Measurements from ENCODE around the gene ADCYAP1R1.

The ADCYAP1R1 gene

DNA sequence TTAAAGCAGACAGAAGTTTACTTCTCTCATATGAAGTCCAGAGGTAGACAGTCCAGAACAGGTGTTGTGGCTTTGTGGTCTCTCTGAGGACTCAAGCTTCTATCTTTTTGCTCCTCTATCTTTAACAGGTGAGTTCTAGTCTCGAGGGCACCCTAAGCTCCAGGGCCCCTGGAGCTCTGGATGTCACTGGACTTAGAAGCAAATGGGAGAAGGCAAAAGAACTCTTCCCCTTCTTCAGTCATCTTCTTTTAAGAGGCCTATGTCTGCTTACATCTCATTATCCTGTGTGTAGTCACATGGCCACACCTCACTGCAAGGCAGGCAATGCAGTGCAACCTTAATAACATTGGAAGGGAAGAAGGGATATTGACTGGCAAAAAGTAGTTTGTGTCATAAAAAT, 61.6 kb downstream of the ADCYAP1R1 start:
- DNase-seq, result no peak
- Histone ChIP-seq H3K36me3 (ENCODE audit: control insufficient read depth, insufficient read depth, low read length) (no peaks in the 10 kb centered on the region), H3K4me1 (ENCODE audit: control insufficient read depth, insufficient read depth, low read length, poor library complexity, severe bottlenecking) (no peaks in the 10 kb centered on the region), H3K27me3 (replicated peaks; ENCODE audit: control insufficient read depth, insufficient read depth, low read length, poor library complexity, severe bottlenecking) (no peaks in the 10 kb centered on the region), H3K27ac (ENCODE audit: insufficient read depth, low read length, poor library complexity, severe bottlenecking) (no peak overlapping the region), H3K4me3 (ENCODE audit: insufficient read depth, low read depth, low read length, poor library complexity, severe bottlenecking) (no peak overlapping the region), H3K9me3 (ENCODE audit: control insufficient read depth, low read length) (no peaks in the 10 kb centered on the region)

DNA sequence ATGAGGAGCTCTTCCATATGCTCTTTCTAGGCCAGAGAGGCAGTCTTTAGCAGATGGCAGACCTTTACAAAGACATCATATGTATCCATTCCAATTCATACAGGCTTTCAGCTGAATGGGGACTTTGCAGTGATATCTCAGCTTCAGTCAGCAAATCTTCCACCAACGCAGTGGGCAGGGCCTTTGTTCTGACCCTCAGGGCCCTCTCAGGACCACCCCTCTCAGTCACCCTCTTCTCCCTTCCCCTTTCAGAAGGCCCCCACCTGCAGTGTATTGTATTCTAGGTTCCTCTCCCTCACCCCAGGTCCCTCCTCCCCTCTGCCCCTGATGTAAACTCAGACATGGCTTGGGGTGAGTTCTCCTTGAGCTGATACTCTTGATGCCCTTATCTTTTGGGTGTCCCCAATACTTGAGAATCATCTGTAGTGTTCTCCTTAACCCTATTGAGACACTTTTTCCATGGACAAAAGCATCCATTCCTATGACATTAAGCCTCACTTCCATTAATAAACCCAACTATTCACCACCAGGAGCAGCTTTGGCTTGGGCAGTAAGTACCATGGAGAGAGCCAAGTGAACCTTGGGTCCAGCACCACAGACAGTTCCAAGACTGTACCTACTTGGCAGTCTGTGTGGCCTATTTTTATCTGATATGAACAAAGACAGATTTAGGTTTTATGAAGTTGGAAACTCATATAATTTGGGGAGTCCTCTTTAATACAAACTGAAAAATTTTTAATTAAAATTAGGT, 62.7 kb downstream of the ADCYAP1R1 start:
- Histone ChIP-seq H3K9me3 (ENCODE audit: control insufficient read depth, low read length) (no peaks in the 10 kb centered on the region), H3K27me3 (replicated peaks; ENCODE audit: control insufficient read depth, insufficient read depth, low read length, poor library complexity, severe bottlenecking) (no peaks in the 10 kb centered on the region), H3K4me3 (ENCODE audit: insufficient read depth, low read depth, low read length, poor library complexity, severe bottlenecking) (no peak overlapping the region), H3K27ac (ENCODE audit: insufficient read depth, low read length, poor library complexity, severe bottlenecking) (no peak overlapping the region), H3K4me1 (ENCODE audit: control insufficient read depth, insufficient read depth, low read length, poor library complexity, severe bottlenecking) (no peaks in the 10 kb centered on the region), H3K36me3 (ENCODE audit: control insufficient read depth, insufficient read depth, low read length) (no peaks in the 10 kb centered on the region)
- no peak for DNase-seq

DNA sequence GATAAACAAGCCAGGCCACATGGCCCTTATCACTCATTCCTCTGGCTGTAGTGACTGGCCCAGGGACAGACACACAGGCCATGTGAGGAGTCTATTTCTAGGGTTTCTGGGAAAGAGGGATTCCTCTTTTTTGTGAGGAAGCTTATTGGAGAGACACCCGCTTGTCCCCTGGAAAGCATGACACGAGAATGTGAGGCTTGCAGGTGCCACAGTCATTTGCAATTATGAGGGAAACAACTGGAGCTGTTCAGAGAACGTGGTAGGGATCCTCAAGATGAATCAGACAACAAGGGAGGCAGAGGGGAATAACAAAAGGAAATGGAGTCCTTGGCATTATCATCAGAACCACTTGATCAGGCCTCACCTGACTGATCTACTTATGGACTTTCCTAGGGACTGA, 64.5 kb downstream of the ADCYAP1R1 start:
- no peak for DNase-seq
- Histone ChIP-seq H3K4me3 (ENCODE audit: insufficient read depth, low read depth, low read length, poor library complexity, severe bottlenecking) (no peak overlapping the region), H3K27ac (ENCODE audit: insufficient read depth, low read length, poor library complexity, severe bottlenecking) (no peak overlapping the region), H3K27me3 (replicated peaks; ENCODE audit: control insufficient read depth, insufficient read depth, low read length, poor library complexity, severe bottlenecking) (no peaks in the 10 kb centered on the region), H3K4me1 (ENCODE audit: control insufficient read depth, insufficient read depth, low read length, poor library complexity, severe bottlenecking) (no peaks in the 10 kb centered on the region), H3K9me3 (ENCODE audit: control insufficient read depth, low read length) (no peaks in the 10 kb centered on the region), H3K36me3 (ENCODE audit: control insufficient read depth, insufficient read depth, low read length) (no peaks in the 10 kb centered on the region)

DNA sequence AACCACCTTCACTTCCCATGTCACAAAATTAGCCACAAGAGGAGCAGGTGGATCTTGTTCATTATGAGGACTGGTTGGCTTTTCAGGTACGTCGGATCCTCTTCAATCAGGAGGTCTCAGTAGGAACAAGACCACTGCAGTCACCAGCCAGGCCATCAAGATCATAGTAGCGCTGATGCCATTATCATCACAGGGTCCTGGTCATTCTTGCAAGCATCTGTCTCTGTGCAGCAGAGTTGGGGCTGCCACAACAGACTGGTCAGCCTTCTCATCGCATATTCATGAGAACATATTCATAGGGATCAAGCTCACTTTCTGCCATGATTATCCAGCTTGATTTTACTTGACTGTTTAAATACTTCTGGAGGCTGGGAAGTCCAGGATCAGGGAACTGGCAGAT, 67.1 kb downstream of the ADCYAP1R1 start:
- H3K27ac ChIP-seq (ENCODE audit: insufficient read depth, low read length, poor library complexity, severe bottlenecking), result no peak overlapping the region
- H3K36me3 ChIP-seq (ENCODE audit: control insufficient read depth, insufficient read depth, low read length), result no peaks in the 10 kb centered on the region
- H3K27me3 ChIP-seq (replicated peaks; ENCODE audit: control insufficient read depth, insufficient read depth, low read length, poor library complexity, severe bottlenecking), result no peaks in the 10 kb centered on the region
- DNase-seq, result no peak
- no peak overlapping the region for H3K4me3 ChIP-seq (ENCODE audit: insufficient read depth, low read depth, low read length, poor library complexity, severe bottlenecking)
- H3K9me3 ChIP-seq (ENCODE audit: control insufficient read depth, low read length), result no peaks in the 10 kb centered on the region
- H3K4me1 ChIP-seq (ENCODE audit: control insufficient read depth, insufficient read depth, low read length, poor library complexity, severe bottlenecking), result no peaks in the 10 kb centered on the region

DNA sequence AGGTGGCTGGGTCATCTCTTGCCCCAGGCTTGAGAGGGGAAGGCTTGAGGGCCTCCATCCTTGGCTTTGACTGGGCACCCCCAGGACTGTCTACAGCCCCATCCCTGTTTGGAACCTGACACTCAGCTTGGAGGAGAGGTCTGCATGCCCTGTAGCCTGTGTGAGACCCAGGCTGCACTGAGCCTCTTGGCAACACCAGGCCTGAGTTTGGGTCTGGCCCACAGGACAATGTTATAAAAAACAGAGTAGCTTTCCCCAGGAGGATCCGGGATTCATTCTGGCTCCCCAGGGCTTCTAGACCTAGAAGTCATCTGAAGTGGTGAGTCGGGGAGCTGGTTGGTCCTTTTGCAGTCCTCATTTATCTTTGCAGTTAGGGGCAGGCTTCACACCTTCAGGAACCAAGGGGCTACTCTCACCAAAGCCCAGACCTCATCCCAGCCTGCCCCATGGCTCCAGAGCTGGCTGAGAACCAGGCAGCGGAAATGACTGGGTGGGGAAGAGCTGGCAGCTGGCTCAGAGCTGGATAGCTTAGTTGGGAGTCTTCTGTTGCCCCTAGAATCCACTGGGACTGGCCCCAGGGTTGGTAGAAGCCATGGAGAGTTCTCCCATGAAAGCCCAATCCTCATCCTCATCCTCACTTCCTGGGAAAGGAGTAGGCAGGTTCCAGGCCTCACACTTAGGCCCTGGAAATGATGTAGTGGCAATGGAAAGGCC, 68.8 kb downstream of the ADCYAP1R1 start:
- H3K36me3 ChIP-seq (ENCODE audit: control insufficient read depth, insufficient read depth, low read length), result no peaks in the 10 kb centered on the region
- no peaks in the 10 kb centered on the region for H3K4me1 ChIP-seq (ENCODE audit: control insufficient read depth, insufficient read depth, low read length, poor library complexity, severe bottlenecking)
- no peaks in the 10 kb centered on the region for H3K27me3 ChIP-seq (replicated peaks; ENCODE audit: control insufficient read depth, insufficient read depth, low read length, poor library complexity, severe bottlenecking)
- H3K9me3 ChIP-seq (ENCODE audit: control insufficient read depth, low read length), result no peaks in the 10 kb centered on the region
- DNase-seq, result no peak
- no peak overlapping the region for H3K27ac ChIP-seq (ENCODE audit: insufficient read depth, low read length, poor library complexity, severe bottlenecking)
- no peak overlapping the region for H3K4me3 ChIP-seq (ENCODE audit: insufficient read depth, low read depth, low read length, poor library complexity, severe bottlenecking)

DNA sequence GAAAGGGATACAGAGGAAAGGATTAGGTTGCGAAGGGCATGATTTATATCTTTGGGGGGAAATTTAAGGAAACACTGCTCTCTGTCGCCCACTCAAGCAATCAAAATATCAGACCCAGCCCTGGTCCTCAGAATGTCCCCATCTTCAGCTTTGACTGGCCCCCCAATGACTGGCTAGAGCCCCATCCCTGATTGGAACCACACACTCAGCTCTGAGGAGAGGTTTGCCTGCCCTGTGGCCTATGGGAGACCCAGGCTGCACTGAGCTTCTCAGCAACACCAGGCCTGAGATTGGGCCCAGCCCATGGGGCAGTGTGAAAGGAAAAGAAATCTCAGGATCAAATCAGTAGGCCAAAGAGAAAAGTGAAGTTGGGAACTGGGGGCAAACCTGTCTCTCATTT, 69.5 kb downstream of the ADCYAP1R1 start:
- Histone ChIP-seq H3K4me1 (ENCODE audit: control insufficient read depth, insufficient read depth, low read length, poor library complexity, severe bottlenecking) (no peaks in the 10 kb centered on the region), H3K9me3 (ENCODE audit: control insufficient read depth, low read length) (no peaks in the 10 kb centered on the region), H3K27me3 (replicated peaks; ENCODE audit: control insufficient read depth, insufficient read depth, low read length, poor library complexity, severe bottlenecking) (no peaks in the 10 kb centered on the region), H3K4me3 (ENCODE audit: insufficient read depth, low read depth, low read length, poor library complexity, severe bottlenecking) (no peak overlapping the region), H3K27ac (ENCODE audit: insufficient read depth, low read length, poor library complexity, severe bottlenecking) (no peak overlapping the region), H3K36me3 (ENCODE audit: control insufficient read depth, insufficient read depth, low read length) (no peaks in the 10 kb centered on the region)
- no peak for DNase-seq

DNA sequence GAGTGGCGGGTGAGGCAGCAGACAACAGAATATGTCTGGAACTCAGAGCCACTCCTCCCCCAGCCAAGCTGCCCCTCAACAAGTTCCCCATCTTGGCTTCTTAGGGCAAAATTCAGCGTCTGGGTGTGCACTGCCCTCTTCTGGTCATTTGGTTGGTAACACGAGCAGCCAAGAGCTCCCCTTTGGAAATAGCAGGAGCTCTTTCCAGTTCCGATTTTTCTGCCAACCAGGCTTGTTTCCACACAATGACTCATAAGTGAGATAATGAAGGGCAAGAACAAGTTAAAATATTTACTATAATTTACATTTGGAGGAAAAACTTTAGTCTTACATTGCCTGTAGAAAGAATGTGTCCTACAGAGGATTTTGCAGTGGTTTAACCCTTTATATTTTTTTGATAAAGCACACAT, 70.5 kb downstream of the ADCYAP1R1 start:
- DNase-seq, result no peak
- no peak overlapping the region for H3K4me3 ChIP-seq (ENCODE audit: insufficient read depth, low read depth, low read length, poor library complexity, severe bottlenecking)
- peaks cover 3% of the 10 kb centered on the region for H3K27me3 ChIP-seq (replicated peaks; ENCODE audit: control insufficient read depth, insufficient read depth, low read length, poor library complexity, severe bottlenecking)
- no peak overlapping the region for H3K27ac ChIP-seq (ENCODE audit: insufficient read depth, low read length, poor library complexity, severe bottlenecking)
- no peaks in the 10 kb centered on the region for H3K36me3 ChIP-seq (ENCODE audit: control insufficient read depth, insufficient read depth, low read length)
- H3K9me3 ChIP-seq (ENCODE audit: control insufficient read depth, low read length), result no peaks in the 10 kb centered on the region
- no peaks in the 10 kb centered on the region for H3K4me1 ChIP-seq (ENCODE audit: control insufficient read depth, insufficient read depth, low read length, poor library complexity, severe bottlenecking)

DNA sequence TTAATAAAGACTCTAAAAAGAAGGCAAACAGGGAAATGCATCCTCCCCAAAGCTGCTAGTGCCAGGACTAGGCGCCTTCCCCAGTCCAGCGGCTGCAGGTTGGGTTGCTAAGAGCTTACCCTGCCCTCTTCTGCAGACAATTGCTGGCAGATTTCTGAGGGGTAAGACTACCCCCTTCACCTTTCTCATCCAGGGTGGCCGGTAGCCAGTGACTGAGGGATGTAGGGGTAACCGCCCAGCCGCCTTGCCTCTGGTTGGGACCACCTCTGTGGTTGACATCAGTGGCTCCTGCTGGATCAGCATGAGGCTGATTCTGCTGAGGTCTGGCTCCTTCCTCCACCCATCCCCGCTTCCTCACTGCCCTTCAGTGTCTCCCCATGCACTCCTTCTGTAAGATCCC, 71.2 kb downstream of the ADCYAP1R1 start:
- Histone ChIP-seq H3K27me3 (replicated peaks; ENCODE audit: control insufficient read depth, insufficient read depth, low read length, poor library complexity, severe bottlenecking) (peaks cover 3% of the 10 kb centered on the region), H3K9me3 (ENCODE audit: control insufficient read depth, low read length) (no peaks in the 10 kb centered on the region), H3K4me3 (ENCODE audit: insufficient read depth, low read depth, low read length, poor library complexity, severe bottlenecking) (no peak overlapping the region), H3K36me3 (ENCODE audit: control insufficient read depth, insufficient read depth, low read length) (no peaks in the 10 kb centered on the region), H3K27ac (ENCODE audit: insufficient read depth, low read length, poor library complexity, severe bottlenecking) (no peak overlapping the region), H3K4me1 (ENCODE audit: control insufficient read depth, insufficient read depth, low read length, poor library complexity, severe bottlenecking) (no peaks in the 10 kb centered on the region)
- no peak for DNase-seq

DNA sequence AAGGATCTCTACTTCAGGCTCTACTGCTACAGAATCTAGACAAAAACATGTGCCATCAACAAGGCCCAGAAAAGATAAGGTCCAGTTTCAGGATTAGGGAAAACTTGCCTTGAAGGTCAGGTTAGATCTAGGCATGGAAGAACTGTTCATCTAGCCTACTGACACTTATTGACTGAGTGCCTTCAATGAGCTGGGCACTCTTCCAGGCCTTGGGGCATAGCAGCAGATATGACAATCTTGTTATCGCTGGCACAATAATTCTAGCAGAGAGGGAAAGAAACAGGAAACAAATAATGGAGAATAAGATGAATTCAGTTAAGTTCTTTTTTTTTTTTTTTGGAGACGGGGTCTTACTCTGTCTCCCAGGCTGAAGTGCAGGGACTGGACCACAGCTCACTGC, 71.6 kb downstream of the ADCYAP1R1 start:
- Histone ChIP-seq H3K36me3 (ENCODE audit: control insufficient read depth, insufficient read depth, low read length) (no peaks in the 10 kb centered on the region), H3K4me1 (ENCODE audit: control insufficient read depth, insufficient read depth, low read length, poor library complexity, severe bottlenecking) (no peaks in the 10 kb centered on the region), H3K9me3 (ENCODE audit: control insufficient read depth, low read length) (no peaks in the 10 kb centered on the region), H3K27me3 (replicated peaks; ENCODE audit: control insufficient read depth, insufficient read depth, low read length, poor library complexity, severe bottlenecking) (peaks cover 3% of the 10 kb centered on the region), H3K27ac (ENCODE audit: insufficient read depth, low read length, poor library complexity, severe bottlenecking) (no peak overlapping the region), H3K4me3 (ENCODE audit: insufficient read depth, low read depth, low read length, poor library complexity, severe bottlenecking) (no peak overlapping the region)
- DNase-seq, result no peak

DNA sequence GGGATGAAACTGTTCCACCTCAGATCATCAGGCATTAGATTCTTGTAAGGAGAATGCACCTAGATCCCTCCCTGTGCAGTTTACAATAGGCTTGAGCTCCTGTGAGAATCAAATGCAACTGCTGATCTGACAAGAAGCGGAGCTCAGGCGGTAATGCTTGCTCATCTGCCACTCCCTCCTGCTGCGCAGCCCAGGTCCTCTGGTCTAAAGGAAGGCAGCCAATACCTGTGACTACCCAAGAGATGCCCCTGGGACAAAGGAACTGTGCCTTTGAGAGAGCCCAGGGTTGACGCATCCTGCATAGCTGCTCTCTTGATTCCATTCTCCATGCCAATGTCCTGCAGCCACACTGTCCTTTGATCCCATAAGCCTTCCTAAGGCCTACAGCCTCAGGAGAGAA, 73.1 kb downstream of the ADCYAP1R1 start:
- Histone ChIP-seq H3K9me3 (ENCODE audit: control insufficient read depth, low read length) (no peaks in the 10 kb centered on the region), H3K4me3 (ENCODE audit: insufficient read depth, low read depth, low read length, poor library complexity, severe bottlenecking) (no peak overlapping the region), H3K36me3 (ENCODE audit: control insufficient read depth, insufficient read depth, low read length) (no peaks in the 10 kb centered on the region), H3K4me1 (ENCODE audit: control insufficient read depth, insufficient read depth, low read length, poor library complexity, severe bottlenecking) (no peaks in the 10 kb centered on the region), H3K27me3 (replicated peaks; ENCODE audit: control insufficient read depth, insufficient read depth, low read length, poor library complexity, severe bottlenecking) (peaks cover 3% of the 10 kb centered on the region), H3K27ac (ENCODE audit: insufficient read depth, low read length, poor library complexity, severe bottlenecking) (no peak overlapping the region)
- no peak for DNase-seq
